H1 (cell line): Measurements from ENCODE around the gene GLTP.

Source experiments
- EGR1 ChIP-seq: IDR thresholded peaks from 2 replicates; pipeline ENCODE4 v1.6.1; 2011; ENCODE audit warnings: low read depth, low read length, borderline replicate concordance
- GABPA ChIP-seq: IDR thresholded peaks from 2 replicates; pipeline ENCODE4 v1.6.1; 2011; ENCODE audit warnings: mild to moderate bottlenecking, low read length, moderate library complexity, borderline replicate concordance; ENCODE audit not compliant: insufficient read depth
- POLR2A ChIP-seq, 2 experiments: IDR thresholded peaks; 1 replicate in 1 of 2; 2 replicates in 1 of 2; pipeline ENCODE4 v1.6.1; 2011; ENCODE audit warnings: low read depth in 2 of 2, low read length in 2 of 2, mild to moderate bottlenecking in 2 of 2; ENCODE audit errors: control extremely low read depth in 1 of 2
- POLR2AphosphoS5 ChIP-seq: IDR thresholded peaks from 2 replicates; pipeline ENCODE4 v1.6.1; 2011; ENCODE audit warnings: low read depth, low read length
- RAD21 ChIP-seq, 2 experiments: IDR thresholded peaks in 1 of 2; conservative IDR thresholded peaks in 1 of 2; 2 replicates each; pipeline ENCODE4 v1.6.1; 2011; ENCODE audit warnings: low read depth in 2 of 2, low read length in 2 of 2, improper control_type of control experiment in 1 of 2, inconsistent platforms in 1 of 2, mild to moderate bottlenecking in 1 of 2, moderate library complexity in 1 of 2
- TBP ChIP-seq: IDR thresholded peaks from 2 replicates; pipeline ENCODE4 v1.6.1; 2011; ENCODE audit warnings: low read depth, low read length, improper control_type of control experiment
- TF ChIP-seq, protein P1 (sequence below), 3 experiments: IDR thresholded peaks; 1 replicate in 2 of 3; 2 replicates in 1 of 3; pipeline versions ENCODE4 v1.5.1 to v1.6.1; 2011; ENCODE audit warnings: low read length in 3 of 3, mild to moderate bottlenecking in 3 of 3, inconsistent platforms in 2 of 3, low read depth in 1 of 3, moderate library complexity in 1 of 3; ENCODE audit not compliant: insufficient read depth in 1 of 3; ENCODE audit errors: control extremely low read depth in 1 of 3
- TF ChIP-seq, protein P2 (sequence below): IDR thresholded peaks from 2 replicates; pipeline ENCODE4 v1.6.1; 2011; ENCODE audit warnings: low read depth, mild to moderate bottlenecking, low read length; ENCODE audit not compliant: insufficient read depth

GRCh38 chr12:109910969-109911348 is 30.6 kb upstream of the GLTP start:
- TF ChIP-seq, protein P1, sequence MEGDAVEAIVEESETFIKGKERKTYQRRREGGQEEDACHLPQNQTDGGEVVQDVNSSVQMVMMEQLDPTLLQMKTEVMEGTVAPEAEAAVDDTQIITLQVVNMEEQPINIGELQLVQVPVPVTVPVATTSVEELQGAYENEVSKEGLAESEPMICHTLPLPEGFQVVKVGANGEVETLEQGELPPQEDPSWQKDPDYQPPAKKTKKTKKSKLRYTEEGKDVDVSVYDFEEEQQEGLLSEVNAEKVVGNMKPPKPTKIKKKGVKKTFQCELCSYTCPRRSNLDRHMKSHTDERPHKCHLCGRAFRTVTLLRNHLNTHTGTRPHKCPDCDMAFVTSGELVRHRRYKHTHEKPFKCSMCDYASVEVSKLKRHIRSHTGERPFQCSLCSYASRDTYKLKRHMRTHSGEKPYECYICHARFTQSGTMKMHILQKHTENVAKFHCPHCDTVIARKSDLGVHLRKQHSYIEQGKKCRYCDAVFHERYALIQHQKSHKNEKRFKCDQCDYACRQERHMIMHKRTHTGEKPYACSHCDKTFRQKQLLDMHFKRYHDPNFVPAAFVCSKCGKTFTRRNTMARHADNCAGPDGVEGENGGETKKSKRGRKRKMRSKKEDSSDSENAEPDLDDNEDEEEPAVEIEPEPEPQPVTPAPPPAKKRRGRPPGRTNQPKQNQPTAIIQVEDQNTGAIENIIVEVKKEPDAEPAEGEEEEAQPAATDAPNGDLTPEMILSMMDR (IDR thresholded peaks at IDR 0.05; ENCODE audit: control extremely low read depth in 1 of 3, insufficient read depth in 1 of 3, low read depth in 1 of 3, low read length in 3 of 3), result peak; percentile 99 to 100 (median 99)
- TF ChIP-seq, protein P2, sequence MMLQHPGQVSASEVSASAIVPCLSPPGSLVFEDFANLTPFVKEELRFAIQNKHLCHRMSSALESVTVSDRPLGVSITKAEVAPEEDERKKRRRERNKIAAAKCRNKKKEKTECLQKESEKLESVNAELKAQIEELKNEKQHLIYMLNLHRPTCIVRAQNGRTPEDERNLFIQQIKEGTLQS, result peak; percentile 69; the same call in 1 of the 2 replicates
- TF ChIP-seq RAD21 (IDR thresholded peaks at IDR 0.05 in 1 of 2, conservative IDR thresholded peaks at IDR 0.05 in 1 of 2; ENCODE audit: low read depth in 2 of 2, low read length in 2 of 2) (peak; percentile 72 to 83), EGR1 (no peak), TBP (no peak), POLR2A (IDR thresholded peaks at IDR 0.05; ENCODE audit: control extremely low read depth in 1 of 2, low read depth in 2 of 2, low read length in 2 of 2) (no peak), POLR2AphosphoS5 (no peak), GABPA (peak; percentile 49; the same call in 1 of the 2 replicates)
